Lower leg skin (tissue), 3 donors: ENCODE data around the gene HOMER3.

Source experiments
- POLR2A ChIP-seq, 2 donors: fragments of 450-650 bp; IDR thresholded peaks; one replicate each; pipeline ENCODE4 v1.6.1; 2016 to 2017; ENCODE audit warnings: antibody characterized with exemption in 2 of 2, mild to moderate bottlenecking in 1 of 2, moderate library complexity in 1 of 2
- TF ChIP-seq, protein P1 (sequence below), 3 donors: fragments of 450-650 bp; IDR thresholded peaks; one replicate each; pipeline ENCODE4 v1.5.1; 2016; ENCODE audit warnings: antibody characterized with exemption in 3 of 3, mild to moderate bottlenecking in 3 of 3, moderate library complexity in 2 of 3

DNA sequence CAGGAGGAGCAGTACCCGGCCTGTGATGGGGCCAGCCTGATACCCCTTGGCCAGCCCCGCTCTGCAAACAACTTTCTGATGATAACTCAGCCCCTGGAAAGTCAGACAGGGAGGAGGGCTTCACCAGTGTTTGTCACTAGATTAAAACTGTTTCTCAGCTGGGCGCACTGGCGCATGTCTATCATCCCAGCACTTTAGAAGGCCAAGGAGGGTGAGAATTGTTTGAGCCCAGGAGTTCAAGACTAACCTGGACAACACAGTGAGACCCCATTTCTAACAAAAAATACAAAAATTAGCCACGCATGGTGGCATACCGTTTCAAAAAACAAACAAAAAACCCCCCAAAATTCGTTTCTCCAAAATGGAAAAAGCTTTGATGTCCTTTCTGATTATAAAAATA, 39.5 kb downstream of the HOMER3 start:
- TF ChIP-seq, protein P1, sequence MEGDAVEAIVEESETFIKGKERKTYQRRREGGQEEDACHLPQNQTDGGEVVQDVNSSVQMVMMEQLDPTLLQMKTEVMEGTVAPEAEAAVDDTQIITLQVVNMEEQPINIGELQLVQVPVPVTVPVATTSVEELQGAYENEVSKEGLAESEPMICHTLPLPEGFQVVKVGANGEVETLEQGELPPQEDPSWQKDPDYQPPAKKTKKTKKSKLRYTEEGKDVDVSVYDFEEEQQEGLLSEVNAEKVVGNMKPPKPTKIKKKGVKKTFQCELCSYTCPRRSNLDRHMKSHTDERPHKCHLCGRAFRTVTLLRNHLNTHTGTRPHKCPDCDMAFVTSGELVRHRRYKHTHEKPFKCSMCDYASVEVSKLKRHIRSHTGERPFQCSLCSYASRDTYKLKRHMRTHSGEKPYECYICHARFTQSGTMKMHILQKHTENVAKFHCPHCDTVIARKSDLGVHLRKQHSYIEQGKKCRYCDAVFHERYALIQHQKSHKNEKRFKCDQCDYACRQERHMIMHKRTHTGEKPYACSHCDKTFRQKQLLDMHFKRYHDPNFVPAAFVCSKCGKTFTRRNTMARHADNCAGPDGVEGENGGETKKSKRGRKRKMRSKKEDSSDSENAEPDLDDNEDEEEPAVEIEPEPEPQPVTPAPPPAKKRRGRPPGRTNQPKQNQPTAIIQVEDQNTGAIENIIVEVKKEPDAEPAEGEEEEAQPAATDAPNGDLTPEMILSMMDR (IDR thresholded peaks at IDR 0.05) = no peak
- no peak for TF ChIP-seq POLR2A (IDR thresholded peaks at IDR 0.05)
